CD14-positive monocyte (primary cell): ENCODE data around the gene ERC1. TPM values are rescaled to one million over a fixed set of nuclear protein-coding genes. Genes with fewer than 3 reads are reported as not detected.

Source experiments
- DNase-seq, 3 donors: peaks; one replicate each; pipeline ENCODE4 v3.0.0-alpha.2; 2011 to 2022
- H2AFZ ChIP-seq: 2 replicates; pipeline ENCODE4 v1.6.0; 2012; ENCODE audit warnings: mild to moderate bottlenecking, low read depth, low read length, inconsistent platforms; ENCODE audit not compliant: insufficient read depth, poor library complexity, severe bottlenecking
- H3K27ac ChIP-seq, 2 donors: 1 replicate in 1 of 2; 2 replicates in 1 of 2; pipeline ENCODE4 v1.5.1; 2012 to 2013; ENCODE audit warnings: low read length in 2 of 2, control low read depth in 1 of 2, inconsistent platforms in 1 of 2, low read depth in 1 of 2, mild to moderate bottlenecking in 1 of 2
- H3K27me3 ChIP-seq, 2 donors: one replicate each; pipeline versions ENCODE4 v1.6.0 to v1.6.1; 2011 to 2013; ENCODE audit warnings: low read length in 2 of 2; ENCODE audit not compliant: control insufficient read depth in 2 of 2, insufficient read depth in 2 of 2
- H3K36me3 ChIP-seq, 2 donors: replicated peaks in 1 of 2; 1 replicate in 1 of 2; 2 replicates in 1 of 2; pipeline versions ENCODE4 v1.5.1 to v1.6.1; 2012 to 2013; ENCODE audit warnings: low read length in 2 of 2, control low read depth in 1 of 2, inconsistent platforms in 1 of 2, mild to moderate bottlenecking in 1 of 2; ENCODE audit not compliant: insufficient read depth in 2 of 2, control insufficient read depth in 1 of 2
- H3K4me1 ChIP-seq, 2 donors: 1 replicate in 1 of 2; 2 replicates in 1 of 2; pipeline versions ENCODE4 v1.5.1 to v1.6.1; 2012 to 2013; ENCODE audit warnings: low read length in 2 of 2, control low read depth in 1 of 2, inconsistent platforms in 1 of 2, mild to moderate bottlenecking in 1 of 2, moderate library complexity in 1 of 2; ENCODE audit not compliant: insufficient read depth in 2 of 2, control insufficient read depth in 1 of 2
- H3K4me2 ChIP-seq: replicated peaks from 2 replicates; pipeline ENCODE3; 2012; ENCODE audit warnings: low read length, moderate library complexity, mild to moderate bottlenecking; ENCODE audit not compliant: poor library complexity, severe bottlenecking; ENCODE audit errors: extremely low read depth
- H3K4me3 ChIP-seq, 3 experiments: fragments of 200-600 bp in 1 of 3; sonication (generic) in 1 of 3; replicated peaks in 1 of 3; 1 replicate in 2 of 3; 2 replicates in 1 of 3; pipeline ENCODE4 v1.5.1; 2011 to 2013; ENCODE audit warnings: low read length in 3 of 3, mild to moderate bottlenecking in 3 of 3, control low read depth in 2 of 3, low read depth in 2 of 3, inconsistent platforms in 1 of 3, moderate library complexity in 1 of 3
- H3K79me2 ChIP-seq: 2 replicates; pipeline ENCODE4 v1.6.0; 2012; ENCODE audit warnings: mild to moderate bottlenecking, control low read depth, inconsistent platforms, low read length, moderate library complexity; ENCODE audit not compliant: insufficient read depth
- H3K9ac ChIP-seq: 2 replicates; pipeline ENCODE4 v1.6.0; 2017; ENCODE audit warnings: low read length, mild to moderate bottlenecking; ENCODE audit not compliant: insufficient read depth, poor library complexity, severe bottlenecking
- H3K9me3 ChIP-seq, 2 donors: replicated peaks in 1 of 2; 1 replicate in 1 of 2; 2 replicates in 1 of 2; pipeline versions ENCODE4 v1.5.1 to v1.6.1; 2012 to 2013; ENCODE audit warnings: low read length in 2 of 2, control low read depth in 1 of 2; ENCODE audit not compliant: control insufficient read depth in 1 of 2, insufficient read depth in 1 of 2
- H4K20me1 ChIP-seq: 2 replicates; pipeline ENCODE4 v1.6.0; 2012; ENCODE audit warnings: mild to moderate bottlenecking, low read length, control low read depth, moderate library complexity; ENCODE audit not compliant: insufficient read depth
- H3K27ac Mint-ChIP-seq, 7 donors: one replicate each; pipeline ENCODE4 v1.8.0; 2020; ENCODE audit warnings: mild to moderate bottlenecking in 7 of 7, mixed read lengths in 7 of 7, moderate library complexity in 6 of 7, inconsistent platforms in 2 of 7
- H3K27me3 Mint-ChIP-seq, 3 donors: one replicate each; pipeline ENCODE4 v1.8.0; 2021 to 2022; ENCODE audit warnings: low read depth in 3 of 3, mild to moderate bottlenecking in 3 of 3, mixed read lengths in 3 of 3, moderate library complexity in 3 of 3, inconsistent platforms in 1 of 3
- H3K36me3 Mint-ChIP-seq, 2 donors: one replicate each; pipeline ENCODE4 v1.8.0; 2020; ENCODE audit warnings: mixed read lengths in 2 of 2, inconsistent platforms in 1 of 2, mild to moderate bottlenecking in 1 of 2
- H3K4me1 Mint-ChIP-seq: one replicate; pipeline ENCODE4 v1.8.0; 2020; ENCODE audit warnings: mild to moderate bottlenecking, mixed read lengths
- H3K4me3 Mint-ChIP-seq, 2 donors: one replicate each; pipeline ENCODE4 v1.8.0; 2020; ENCODE audit warnings: mild to moderate bottlenecking in 2 of 2, mixed read lengths in 2 of 2, moderate library complexity in 1 of 2
- H3K9me3 Mint-ChIP-seq, 7 donors: one replicate each; pipeline ENCODE4 v1.8.0; 2020 to 2022; ENCODE audit warnings: mixed read lengths in 7 of 7, mild to moderate bottlenecking in 6 of 7, moderate library complexity in 6 of 7, inconsistent platforms in 2 of 7
- WGBS: methylation state at CpG from one replicate; pipeline ENCODE4 v1.1.5; 2013; ENCODE audit warnings: missing lambda C conversion rate; ENCODE audit not compliant: insufficient coverage; 5-methylcytosine and 5-hydroxymethylcytosine counted together
- intact Hi-C, 2 donors: fragments of 100-400 bp; cut with micrococcal nuclease; formaldehyde crosslinking; loops; one replicate each; pipeline versions ENCODE4 v1.15.0 to v1.15.1; 2023
- polyA plus RNA-seq, 3 donors: library from polyadenylated mRNA; depleted of rRNA in 1 of 3; unstranded in 2 of 3; stranded (reverse) in 1 of 3; fragments of 300-500 nt in 2 of 3; fragments of >200 nt in 1 of 3; fragmentation: Illumina TruSeq in 2 of 3; gene quantifications; 1 replicate in 2 of 3; 2 replicates in 1 of 3; pipeline ENCODE4 v1.2.3, GENCODE V29; 2012 to 2021
- TF ChIP-seq, protein P1 (sequence below): fragments of 200-600 bp; IDR thresholded peaks from one replicate; pipeline ENCODE4 v1.8.0; 2022; ENCODE audit warnings: antibody characterized with exemption, mild to moderate bottlenecking

ERC1 gene
- polyA plus RNA-seq, 3 donors, result 4.0 to 14.3 (median 5.1) TPM

DNA sequence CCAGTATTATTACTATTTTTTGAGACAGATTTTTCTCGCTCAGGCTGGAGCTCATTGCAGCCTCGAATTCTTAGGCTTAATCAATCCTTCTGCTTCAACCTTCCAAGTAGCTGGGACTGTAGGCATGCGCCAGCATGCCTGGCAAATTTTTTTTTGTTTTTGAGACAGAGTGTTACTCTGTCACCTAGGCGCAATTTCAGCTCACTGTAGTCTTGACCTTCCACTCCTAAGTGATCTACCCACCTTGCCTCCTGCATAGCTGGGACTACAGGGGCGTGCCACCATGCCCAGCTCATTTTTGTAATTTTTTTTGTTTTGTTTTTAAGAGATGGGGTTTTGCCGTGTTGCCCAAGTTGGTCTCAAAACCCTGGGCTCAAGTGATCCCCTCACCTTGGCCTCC is 15.2 kb downstream of the ERC1 start:
- H3K27me3 ChIP-seq, result no peaks in the 10 kb centered on the region
- H3K9me3 Mint-ChIP-seq, result no peaks in the 10 kb centered on the region
- no peak overlapping the region for H3K4me2 ChIP-seq
- no peak overlapping the region for H2AFZ ChIP-seq
- H3K9ac ChIP-seq, result no peak overlapping the region
- peaks cover 8% of the 10 kb centered on the region for H3K4me1 Mint-ChIP-seq
- no peak overlapping the region for H3K4me3 Mint-ChIP-seq
- peaks cover 13% of the 10 kb centered on the region in 2 donors for H3K36me3 Mint-ChIP-seq
- peaks cover 48% of the 10 kb centered on the region for H4K20me1 ChIP-seq
- H3K4me1 ChIP-seq, result peaks cover 0 to 5% of the 10 kb centered on the region in 2 donors
- H3K27ac ChIP-seq, result no peak overlapping the region
- peaks cover 2 to 8% of the 10 kb centered on the region in 2 donors for H3K36me3 ChIP-seq
- no peak overlapping the region for H3K27ac Mint-ChIP-seq
- TF ChIP-seq, protein P1, sequence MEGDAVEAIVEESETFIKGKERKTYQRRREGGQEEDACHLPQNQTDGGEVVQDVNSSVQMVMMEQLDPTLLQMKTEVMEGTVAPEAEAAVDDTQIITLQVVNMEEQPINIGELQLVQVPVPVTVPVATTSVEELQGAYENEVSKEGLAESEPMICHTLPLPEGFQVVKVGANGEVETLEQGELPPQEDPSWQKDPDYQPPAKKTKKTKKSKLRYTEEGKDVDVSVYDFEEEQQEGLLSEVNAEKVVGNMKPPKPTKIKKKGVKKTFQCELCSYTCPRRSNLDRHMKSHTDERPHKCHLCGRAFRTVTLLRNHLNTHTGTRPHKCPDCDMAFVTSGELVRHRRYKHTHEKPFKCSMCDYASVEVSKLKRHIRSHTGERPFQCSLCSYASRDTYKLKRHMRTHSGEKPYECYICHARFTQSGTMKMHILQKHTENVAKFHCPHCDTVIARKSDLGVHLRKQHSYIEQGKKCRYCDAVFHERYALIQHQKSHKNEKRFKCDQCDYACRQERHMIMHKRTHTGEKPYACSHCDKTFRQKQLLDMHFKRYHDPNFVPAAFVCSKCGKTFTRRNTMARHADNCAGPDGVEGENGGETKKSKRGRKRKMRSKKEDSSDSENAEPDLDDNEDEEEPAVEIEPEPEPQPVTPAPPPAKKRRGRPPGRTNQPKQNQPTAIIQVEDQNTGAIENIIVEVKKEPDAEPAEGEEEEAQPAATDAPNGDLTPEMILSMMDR, result no peak
- DNase-seq, result no peak
- H3K9me3 ChIP-seq, result no peaks in the 10 kb centered on the region
- intact Hi-C loops, result no loop called here
- peaks cover 42% of the 10 kb centered on the region for H3K79me2 ChIP-seq
- H3K4me3 ChIP-seq, result no peak overlapping the region
- WGBS, result 97% methylated on average over 4 of the region's 6 CpGs
- H3K27me3 Mint-ChIP-seq, result peaks cover 0 to 2% (median 0%) of the 10 kb centered on the region in 3 donors

DNA sequence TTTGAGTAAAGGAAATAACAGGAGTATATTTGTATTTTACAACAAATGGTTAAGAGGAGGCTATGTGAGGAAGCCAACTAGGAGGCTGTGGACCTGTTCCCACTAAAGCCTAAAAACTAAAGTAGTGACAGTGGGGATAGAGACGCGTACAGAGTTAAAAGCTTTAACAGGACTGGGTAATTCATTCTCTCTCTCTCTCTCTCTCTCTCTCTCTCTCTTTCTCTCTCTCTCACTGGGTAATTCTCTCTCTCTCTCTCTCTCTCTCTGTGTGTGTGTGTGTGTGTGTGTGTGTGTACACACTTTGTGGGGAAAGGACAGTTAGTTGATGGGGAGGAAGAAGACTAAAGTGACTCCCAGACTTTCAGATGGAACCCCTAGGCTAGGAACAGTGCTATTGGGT is 16.3 kb downstream of the ERC1 start:
- Histone ChIP-seq H3K9me3 (no peaks in the 10 kb centered on the region), H3K27me3 (no peaks in the 10 kb centered on the region), H3K79me2 (peaks cover 38% of the 10 kb centered on the region), H3K27ac (no peak overlapping the region), H3K4me2 (no peak overlapping the region), H3K9ac (no peak overlapping the region), H3K4me1 (peaks cover 0 to 3% of the 10 kb centered on the region in 2 donors), H2AFZ (no peak overlapping the region), H3K36me3 (peaks cover 2 to 5% of the 10 kb centered on the region in 2 donors), H3K4me3 (no peak overlapping the region), H4K20me1 (peaks cover 43% of the 10 kb centered on the region)
- no peak overlapping the region for H3K4me3 Mint-ChIP-seq
- no CpG with 5 or more reads among the region's 2 CpGs for WGBS
- H3K27me3 Mint-ChIP-seq, result peaks cover 0 to 2% (median 0%) of the 10 kb centered on the region in 3 donors
- TF ChIP-seq, protein P1, result no peak
- peak overlapping the region in 2 of 7 donors; percentile 35 to 46 for H3K27ac Mint-ChIP-seq
- no peaks in the 10 kb centered on the region for H3K9me3 Mint-ChIP-seq
- peaks cover 10 to 11% of the 10 kb centered on the region in 2 donors for H3K36me3 Mint-ChIP-seq
- DNase-seq, result no peak
- intact Hi-C loops, result no loop called here
- H3K4me1 Mint-ChIP-seq, result peaks cover 6% of the 10 kb centered on the region
